Measurements from ENCODE around the gene DNALI1. TPM values are rescaled to one million over a fixed set of nuclear protein-coding genes. Genes with fewer than 3 reads are reported as not detected.
A peak's percentile ranks its signal among the peaks of the same experiment; 100 is the strongest.

Gene DNALI1
- total and polyA plus RNA-seq, 2 donors (not counting 3 experiments of a cell fraction or from before 2014, with no cell fraction given) = 5.2 to 8.1 TPM

- Histone ChIP-seq H3K36me3 (ENCODE audit: control insufficient read depth in 2 of 2, extremely low read depth in 1 of 2, insufficient read depth in 2 of 2, low read length in 2 of 2) (peaks cover 0 to 2% of the 10 kb centered on the region in 2 experiments), H3K27ac (ENCODE audit: insufficient read depth, low read depth, low read length) (peak overlapping the region; percentile 76), H3K27me3 (ENCODE audit: control insufficient read depth in 2 of 2, insufficient read depth in 2 of 2, low read length in 2 of 2) (no peaks in the 10 kb centered on the region), H3K4me1 (ENCODE audit: control insufficient read depth, extremely low read depth, insufficient read depth, low read length) (peaks cover 14% of the 10 kb centered on the region), H3K9me1 (replicated peaks; ENCODE audit: control insufficient read depth, extremely low read depth, insufficient read depth, low read length) (no peaks in the 10 kb centered on the region), H3K79me2 (ENCODE audit: control insufficient read depth, insufficient read depth, low read length) (peaks cover 37% of the 10 kb centered on the region), H2AFZ (ENCODE audit: low read depth, low read length) (peak overlapping the region; percentile 79), H3K4me2 (ENCODE audit: insufficient read depth, low read length) (peak overlapping the region; percentile 90), H3K9me3 (replicated peaks; ENCODE audit: control insufficient read depth, insufficient read depth, low read length) (no peaks in the 10 kb centered on the region), H3K4me3 (replicated peaks in 1 of 3; ENCODE audit: insufficient read depth in 1 of 3, low read depth in 1 of 3, low read length in 3 of 3) (peak overlapping the region; percentile 88 to 94 (median 88)), H4K20me1 (replicated peaks; ENCODE audit: control insufficient read depth, extremely low read depth, insufficient read depth, low read length) (no peaks in the 10 kb centered on the region), H3K9ac (replicated peaks; ENCODE audit: extremely low read depth, insufficient read depth, low read length) (peak overlapping the region; percentile 94)
- ChIA-PET POLR2A (interaction anchor here (1.5 kb wide), 1 partner anchor 39 kb away, joined by 3 read pairs; the partner anchor contains the start of gene MEAF6), CTCF (interaction anchor here (0.6 to 1.7 kb wide), 3 partner anchors 11 to 39 kb away, joined by 3 to 10 read pairs (median 4); partner anchors contain the start of gene MEAF6)
- FAIRE-seq (no peak), DNase-seq (ENCODE audit: low read depth, low spot score) (no peak)
- BruUV-seq (replicated peaks) = TSS peak; percentile 47
- TF ChIP-seq FOS (IDR thresholded peaks at IDR 0.05; ENCODE audit: borderline replicate concordance, insufficient read depth, low read length) (no peak), MAX (IDR thresholded peaks at IDR 0.05; ENCODE audit: insufficient read depth, insufficient read length) (no peak), MYC (IDR thresholded peaks at IDR 0.05; ENCODE audit: low read depth, low read length) (no peak), CTCF (IDR thresholded peaks at IDR 0.05; ENCODE audit: extremely low read depth in 1 of 2, insufficient read depth in 1 of 2, low read depth in 1 of 2, low read length in 2 of 2) (no peak), JUN (IDR thresholded peaks at IDR 0.05; ENCODE audit: borderline replicate concordance, insufficient read depth, insufficient read length, low read depth) (no peak), EZH2 (IDR thresholded peaks at IDR 0.05; ENCODE audit: borderline replicate concordance, low read depth, low read length, severe bottlenecking) (no peak), POLR2AphosphoS5 (IDR thresholded peaks at IDR 0.05; ENCODE audit: insufficient read depth, low read depth, low read length) (no peak), POLR2A (IDR thresholded peaks at IDR 0.05; ENCODE audit: low read depth, low read length) (no peak), GATA2 (IDR thresholded peaks at IDR 0.05; ENCODE audit: insufficient read depth, insufficient read length, low read depth, low read length) (no peak)
- intact Hi-C loops (cut with micrococcal nuclease) (loop anchor here (5.0 kb wide), 1 partner anchor 96 kb away; no protein-coding TSS in a partner anchor), dilution Hi-C loops (cut with MboI; ENCODE audit: extremely low pct_ligation_motif_present, low sequenced_read_pairs) (no loop called here)
Measured at GRCh38 chr1:37553598-37553926, 3.2 kb upstream of the DNALI1 start.
